Fibroblast of pulmonary artery (primary cell): ENCODE results near the gene CNGA3.

ENCODE experiments used
- DNase-seq: peaks from one replicate; pipeline ENCODE4 v3.0.0-alpha.2; 2010; ENCODE audit warnings: low read depth
- H3K4me3 ChIP-seq: replicated peaks from 2 replicates; pipeline ENCODE4 v1.5.1; 2011; ENCODE audit warnings: low read depth, mild to moderate bottlenecking, control low read depth, low read length, moderate library complexity
- CTCF ChIP-seq: IDR thresholded peaks from 2 replicates; pipeline ENCODE4 v1.5.1; 2011; ENCODE audit warnings: mild to moderate bottlenecking, control low read depth, low read length, inconsistent platforms; ENCODE audit errors: missing control alignments

Gene CNGA3

GRCh38 chr2:98396745-98397355 lies 50.6 kb downstream of the CNGA3 start:
- H3K4me3 ChIP-seq: no peak overlapping the region
- no peak for TF ChIP-seq CTCF
- DNase-seq: no peak

GRCh38 chr2:98399140-98399539 lies 52.9 kb downstream of the CNGA3 start:
- TF ChIP-seq CTCF: no peak
- no peak overlapping the region for H3K4me3 ChIP-seq
- DNase-seq: no peak

- no peak for TF ChIP-seq CTCF
- DNase-seq: no peak
- H3K4me3 ChIP-seq: no peak overlapping the region
Measured at GRCh38 chr2:98403878-98404277, 57.6 kb downstream of the CNGA3 start.

- H3K4me3 ChIP-seq: no peak overlapping the region
- TF ChIP-seq CTCF: no peak
- no peak for DNase-seq
Measured at GRCh38 chr2:98404556-98405250, 58.4 kb downstream of the CNGA3 start.

GRCh38 chr2:98405301-98405700 lies 59.0 kb downstream of the CNGA3 start:
- DNase-seq: no peak
- no peak for TF ChIP-seq CTCF
- H3K4me3 ChIP-seq: no peak overlapping the region

GRCh38 chr2:98408155-98408554 lies 61.9 kb downstream of the CNGA3 start:
- no peak for TF ChIP-seq CTCF
- no peak for DNase-seq
- no peak overlapping the region for H3K4me3 ChIP-seq
